ENCODE results near the gene TCF12. TPM values are rescaled to one million over a fixed set of nuclear protein-coding genes. Genes with fewer than 3 reads are reported as not detected.

TCF12 gene
- polyA plus RNA-seq, 3 donors from 2014 or later: 34.7 to 79.4 (median 57.6) TPM

- Mint-ChIP-seq H3K4me1 (peaks cover 10 to 37% of the 10 kb centered on the region in 2 donors), H3K27me3 (ENCODE audit: low read depth in 3 of 3) (no peaks in the 10 kb centered on the region), H3K27ac (no peak overlapping the region), H3K4me3 (no peak overlapping the region), H3K9me3 (no peaks in the 10 kb centered on the region), H3K36me3 (peaks cover 5 to 8% (median 6%) of the 10 kb centered on the region in 3 donors)
- no peak for DNase-seq
These were observed 205.6 kb downstream of the TCF12 start for GRCh38 chr15:57124036-57124435.

GRCh38 chr15:57129064-57129463 is 210.6 kb downstream of the TCF12 start:
- peaks cover 5 to 8% (median 7%) of the 10 kb centered on the region in 3 donors for H3K36me3 Mint-ChIP-seq
- H3K9me3 Mint-ChIP-seq: no peaks in the 10 kb centered on the region
- H3K27me3 Mint-ChIP-seq (ENCODE audit: low read depth in 3 of 3): no peaks in the 10 kb centered on the region
- H3K4me1 Mint-ChIP-seq: peaks cover 27 to 55% of the 10 kb centered on the region in 2 donors
- DNase-seq: no peak
- no peak overlapping the region for H3K4me3 Mint-ChIP-seq
- H3K27ac Mint-ChIP-seq: no peak overlapping the region

GRCh38 chr15:57130956-57131355 is 212.5 kb downstream of the TCF12 start:
- H3K4me3 Mint-ChIP-seq: peak overlapping the region; percentile 12 to 56 (median 43)
- DNase-seq: peak; percentile 7 to 11 (median 9)
- peak overlapping the region; percentile 43 to 85 (median 62) for H3K27ac Mint-ChIP-seq
- H3K27me3 Mint-ChIP-seq (ENCODE audit: low read depth in 3 of 3): peaks cover 0 to 1% (median 0%) of the 10 kb centered on the region in 3 donors
- H3K36me3 Mint-ChIP-seq: peaks cover 0 to 8% (median 5%) of the 10 kb centered on the region in 3 donors
- H3K9me3 Mint-ChIP-seq: no peaks in the 10 kb centered on the region
- H3K4me1 Mint-ChIP-seq: peaks cover 36 to 73% of the 10 kb centered on the region in 2 donors

- no peak for DNase-seq
- no peak overlapping the region for H3K4me3 Mint-ChIP-seq
- H3K27me3 Mint-ChIP-seq (ENCODE audit: low read depth in 3 of 3): peaks cover 0 to 1% (median 0%) of the 10 kb centered on the region in 3 donors
- no peaks in the 10 kb centered on the region for H3K9me3 Mint-ChIP-seq
- peaks cover 0 to 4% (median 0%) of the 10 kb centered on the region in 3 donors for H3K36me3 Mint-ChIP-seq
- peaks cover 40 to 78% of the 10 kb centered on the region in 2 donors for H3K4me1 Mint-ChIP-seq
- H3K27ac Mint-ChIP-seq: no peak overlapping the region
These were observed 214.9 kb downstream of the TCF12 start for GRCh38 chr15:57133127-57133968.

- H3K4me3 Mint-ChIP-seq: no peak overlapping the region
- H3K27me3 Mint-ChIP-seq (ENCODE audit: low read depth in 3 of 3): peaks cover 0 to 1% (median 0%) of the 10 kb centered on the region in 3 donors
- H3K36me3 Mint-ChIP-seq: peaks cover 0 to under 1% (median 0%) of the 10 kb centered on the region in 3 donors
- DNase-seq: no peak
- H3K4me1 Mint-ChIP-seq: peaks cover 36 to 70% of the 10 kb centered on the region in 2 donors
- no peaks in the 10 kb centered on the region for H3K9me3 Mint-ChIP-seq
- no peak overlapping the region for H3K27ac Mint-ChIP-seq
These were observed 215.7 kb downstream of the TCF12 start for GRCh38 chr15:57134071-57134605.

- Mint-ChIP-seq H3K36me3 (no peaks in the 10 kb centered on the region), H3K27ac (no peak overlapping the region), H3K4me1 (peaks cover 33 to 63% of the 10 kb centered on the region in 2 donors), H3K4me3 (no peak overlapping the region), H3K9me3 (no peaks in the 10 kb centered on the region), H3K27me3 (ENCODE audit: low read depth in 3 of 3) (peaks cover 0 to 1% (median 0%) of the 10 kb centered on the region in 3 donors)
- DNase-seq: no peak
These were observed 216.4 kb downstream of the TCF12 start for GRCh38 chr15:57134851-57135250.

GRCh38 chr15:57135800-57136199 is 217.4 kb downstream of the TCF12 start:
- H3K4me1 Mint-ChIP-seq: peaks cover 27 to 54% of the 10 kb centered on the region in 2 donors
- H3K27ac Mint-ChIP-seq: peak overlapping the region in 1 of 6 donors; percentile 44
- peaks cover 0 to 1% (median 0%) of the 10 kb centered on the region in 3 donors for H3K27me3 Mint-ChIP-seq (ENCODE audit: low read depth in 3 of 3)
- DNase-seq: no peak
- H3K36me3 Mint-ChIP-seq: no peaks in the 10 kb centered on the region
- peak overlapping the region in 3 of 5 donors; percentile 7 to 39 (median 28) for H3K4me3 Mint-ChIP-seq
- H3K9me3 Mint-ChIP-seq: no peaks in the 10 kb centered on the region

- Mint-ChIP-seq H3K27me3 (ENCODE audit: low read depth in 3 of 3) (peaks cover 0 to 1% (median 0%) of the 10 kb centered on the region in 3 donors), H3K9me3 (no peaks in the 10 kb centered on the region), H3K27ac (no peak overlapping the region), H3K4me3 (no peak overlapping the region), H3K36me3 (no peaks in the 10 kb centered on the region), H3K4me1 (peaks cover 17 to 32% of the 10 kb centered on the region in 2 donors)
- no peak for DNase-seq
These were observed 219.9 kb downstream of the TCF12 start for GRCh38 chr15:57138349-57138788.

GRCh38 chr15:57143511-57144078 is 225.2 kb downstream of the TCF12 start:
- no peak for DNase-seq
- H3K36me3 Mint-ChIP-seq: no peaks in the 10 kb centered on the region
- no peaks in the 10 kb centered on the region for H3K9me3 Mint-ChIP-seq
- no peak overlapping the region for H3K27ac Mint-ChIP-seq
- peaks cover 0 to 2% (median 2%) of the 10 kb centered on the region in 3 donors for H3K27me3 Mint-ChIP-seq (ENCODE audit: low read depth in 3 of 3)
- H3K4me3 Mint-ChIP-seq: no peak overlapping the region
- H3K4me1 Mint-ChIP-seq: peaks cover 6 to 7% of the 10 kb centered on the region in 2 donors

- H3K27me3 Mint-ChIP-seq (ENCODE audit: low read depth in 3 of 3): peaks cover 0 to 2% (median 2%) of the 10 kb centered on the region in 3 donors
- no peak overlapping the region for H3K27ac Mint-ChIP-seq
- H3K4me3 Mint-ChIP-seq: no peak overlapping the region
- H3K9me3 Mint-ChIP-seq: no peaks in the 10 kb centered on the region
- no peaks in the 10 kb centered on the region for H3K36me3 Mint-ChIP-seq
- DNase-seq: no peak
- H3K4me1 Mint-ChIP-seq: peaks cover 5 to 6% of the 10 kb centered on the region in 2 donors
These were observed 226.0 kb downstream of the TCF12 start for GRCh38 chr15:57144448-57144847.

GRCh38 chr15:57146506-57147201 is 228.2 kb downstream of the TCF12 start:
- no peak overlapping the region for H3K4me3 Mint-ChIP-seq
- peaks cover 0 to 2% (median 2%) of the 10 kb centered on the region in 3 donors for H3K27me3 Mint-ChIP-seq (ENCODE audit: low read depth in 3 of 3)
- H3K4me1 Mint-ChIP-seq: peaks cover 5 to 14% of the 10 kb centered on the region in 2 donors
- H3K27ac Mint-ChIP-seq: peak overlapping the region in 1 of 6 donors; percentile 1
- peak in 1 of 3 donors; percentile 4 for DNase-seq
- peaks cover 0 to 5% (median 2%) of the 10 kb centered on the region in 6 donors for H3K9me3 Mint-ChIP-seq
- peaks cover 9 to 11% (median 9%) of the 10 kb centered on the region in 3 donors for H3K36me3 Mint-ChIP-seq

GRCh38 chr15:57147621-57148020 is 229.2 kb downstream of the TCF12 start:
- peaks cover 0 to 12% (median 6%) of the 10 kb centered on the region in 6 donors for H3K9me3 Mint-ChIP-seq
- H3K4me1 Mint-ChIP-seq: peaks cover 9 to 22% of the 10 kb centered on the region in 2 donors
- peaks cover 17 to 18% (median 18%) of the 10 kb centered on the region in 3 donors for H3K36me3 Mint-ChIP-seq
- H3K27ac Mint-ChIP-seq: peak overlapping the region in 1 of 6 donors; percentile 49
- peaks cover 0 to 2% (median 2%) of the 10 kb centered on the region in 3 donors for H3K27me3 Mint-ChIP-seq (ENCODE audit: low read depth in 3 of 3)
- DNase-seq: no peak
- H3K4me3 Mint-ChIP-seq: no peak overlapping the region

- Mint-ChIP-seq H3K4me3 (no peak overlapping the region), H3K36me3 (peaks cover 20 to 25% (median 21%) of the 10 kb centered on the region in 3 donors), H3K27me3 (ENCODE audit: low read depth in 3 of 3) (peaks cover 0 to 2% (median 2%) of the 10 kb centered on the region in 3 donors), H3K4me1 (peaks cover 9 to 28% of the 10 kb centered on the region in 2 donors), H3K27ac (no peak overlapping the region), H3K9me3 (peaks cover 0 to 12% (median 7%) of the 10 kb centered on the region in 6 donors)
- no peak for DNase-seq
These were observed 229.8 kb downstream of the TCF12 start for GRCh38 chr15:57148262-57148661.
